GM18498 (cell line): ENCODE data around the gene NHERF1.

ENCODE experiments used
- ATAC-seq: cut with Tn5 transposase; IDR thresholded peaks from one replicate; pipeline ENCODE4 v1.9.1; 2021; ENCODE audit warnings: mild to moderate bottlenecking, moderate library complexity; ENCODE audit not compliant: unreplicated experiment

NHERF1 gene

GRCh38 chr17:74782571-74782970, 34.1 kb downstream of the NHERF1 start:
- no peak for ATAC-seq

- no peak for ATAC-seq
Measured at GRCh38 chr17:74784125-74784810, 35.8 kb downstream of the NHERF1 start.

GRCh38 chr17:74785096-74785980, 36.9 kb downstream of the NHERF1 start:
- ATAC-seq: no peak

- ATAC-seq: no peak
Measured at GRCh38 chr17:74785981-74786360, 37.5 kb downstream of the NHERF1 start.

- ATAC-seq: no peak
Measured at GRCh38 chr17:74786431-74787055, 38.1 kb downstream of the NHERF1 start.

GRCh38 chr17:74790161-74791058, 42.0 kb downstream of the NHERF1 start:
- no peak for ATAC-seq

- ATAC-seq: no peak
Measured at GRCh38 chr17:74792586-74793105, 44.2 kb downstream of the NHERF1 start.

- no peak for ATAC-seq
Measured at GRCh38 chr17:74795327-74796020, 47.0 kb downstream of the NHERF1 start.

- no peak for ATAC-seq
Measured at GRCh38 chr17:74796211-74796610, 47.8 kb downstream of the NHERF1 start.

GRCh38 chr17:74796866-74797265, 48.4 kb downstream of the NHERF1 start:
- no peak for ATAC-seq

GRCh38 chr17:74797824-74798223, 49.4 kb downstream of the NHERF1 start:
- ATAC-seq: no peak

GRCh38 chr17:74798239-74798707, 49.8 kb downstream of the NHERF1 start:
- no peak for ATAC-seq

- no peak for ATAC-seq
Measured at GRCh38 chr17:74799097-74799496, 50.7 kb downstream of the NHERF1 start.

- no peak for ATAC-seq
Measured at GRCh38 chr17:74800531-74800930, 52.1 kb downstream of the NHERF1 start.

GRCh38 chr17:74801896-74802295, 53.5 kb downstream of the NHERF1 start:
- no peak for ATAC-seq

GRCh38 chr17:74803388-74803930, 55.0 kb downstream of the NHERF1 start:
- no peak for ATAC-seq

- no peak for ATAC-seq
Measured at GRCh38 chr17:74803971-74804370, 55.5 kb downstream of the NHERF1 start.

- no peak for ATAC-seq
Measured at GRCh38 chr17:74804683-74805082, 56.3 kb downstream of the NHERF1 start.

GRCh38 chr17:74805591-74805991, 57.2 kb downstream of the NHERF1 start:
- no peak for ATAC-seq
